Superior temporal gyrus (tissue), 1 donor: ENCODE results near the gene SPINT2.

Source experiments
- DNase-seq: peaks from one replicate; pipeline ENCODE4 v3.0.0-alpha.2; 2016; ENCODE audit errors: extremely low spot score

Gene SPINT2

GRCh38 chr19:38267761-38268483 lies 3.5 kb downstream of the SPINT2 start:
- no peak for DNase-seq

- no peak for DNase-seq
Measured at GRCh38 chr19:38268539-38268938, 4.2 kb downstream of the SPINT2 start.

DNA sequence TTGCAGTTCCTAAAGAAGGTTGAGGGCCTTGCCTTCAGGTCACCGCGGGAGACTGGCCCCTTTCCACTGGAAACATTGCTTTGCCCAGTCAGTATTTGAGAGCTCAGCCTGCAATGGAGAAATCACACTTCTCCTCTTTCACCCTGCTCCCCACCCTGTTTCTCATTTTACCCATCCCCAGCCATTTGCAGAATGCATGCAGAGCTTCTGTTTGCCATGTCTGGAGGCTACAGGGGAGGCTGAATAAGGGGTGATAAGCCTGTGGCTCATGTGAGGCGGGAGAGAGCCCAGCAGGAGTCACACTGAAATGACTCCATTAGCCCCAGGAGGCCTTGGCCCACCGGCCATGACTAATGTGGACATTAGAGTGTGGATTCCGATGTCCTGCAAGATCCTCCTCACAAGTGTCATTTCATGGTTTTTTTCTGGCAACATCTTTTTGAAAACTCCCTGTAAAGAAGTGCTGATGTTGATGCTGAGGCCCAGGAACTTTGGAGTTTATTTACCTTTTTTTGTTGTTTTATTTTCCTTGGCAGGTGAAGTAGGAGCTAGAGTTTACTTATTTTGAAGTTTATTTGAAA lies 6.3 kb downstream of the SPINT2 start:
- no peak for DNase-seq

DNA sequence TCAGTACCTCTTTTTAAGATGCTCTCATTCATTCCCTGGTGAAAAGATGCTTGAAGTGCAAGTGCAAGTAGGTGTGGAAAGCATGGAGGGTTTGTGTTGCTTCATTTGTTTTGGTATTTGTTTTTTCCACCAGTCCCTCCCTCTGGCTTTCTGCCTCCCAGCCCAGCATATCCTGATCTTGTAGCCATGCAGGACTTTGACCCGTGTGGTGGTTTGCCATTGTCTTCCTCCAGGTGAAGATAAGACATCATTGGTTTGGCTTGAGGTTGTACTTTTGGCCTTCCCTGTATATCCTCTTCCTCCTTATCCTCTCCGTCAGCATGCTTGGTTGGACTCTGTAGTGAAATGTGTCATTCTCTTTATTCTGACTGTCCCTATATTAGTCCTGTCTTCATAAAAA lies 9.1 kb downstream of the SPINT2 start:
- DNase-seq, result no peak

- DNase-seq, result peak; percentile 84
Measured at GRCh38 chr19:38274739-38275138, 10.4 kb downstream of the SPINT2 start.

- DNase-seq, result no peak
Measured at GRCh38 chr19:38276942-38277517, 12.7 kb downstream of the SPINT2 start.

DNA sequence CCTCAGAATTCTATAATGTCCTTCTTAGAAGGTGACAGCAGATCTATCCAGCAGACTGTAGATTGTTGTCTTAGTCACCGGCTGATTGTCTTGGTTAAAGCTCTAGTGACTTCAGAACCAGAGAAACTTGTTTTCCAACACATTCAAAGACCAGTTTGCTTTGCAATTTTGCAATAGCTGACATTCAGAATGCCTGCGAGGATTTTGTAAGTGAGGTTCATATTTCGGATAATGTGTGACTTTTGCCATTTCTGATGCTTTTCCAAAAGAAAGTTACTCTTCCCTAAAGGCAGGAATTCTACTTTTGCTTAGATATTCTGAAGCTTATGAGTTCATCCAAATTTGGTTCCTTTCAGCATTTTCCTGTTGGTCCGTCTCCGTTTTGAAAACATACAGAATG lies 13.2 kb downstream of the SPINT2 start:
- peak; percentile 27 for DNase-seq

DNA sequence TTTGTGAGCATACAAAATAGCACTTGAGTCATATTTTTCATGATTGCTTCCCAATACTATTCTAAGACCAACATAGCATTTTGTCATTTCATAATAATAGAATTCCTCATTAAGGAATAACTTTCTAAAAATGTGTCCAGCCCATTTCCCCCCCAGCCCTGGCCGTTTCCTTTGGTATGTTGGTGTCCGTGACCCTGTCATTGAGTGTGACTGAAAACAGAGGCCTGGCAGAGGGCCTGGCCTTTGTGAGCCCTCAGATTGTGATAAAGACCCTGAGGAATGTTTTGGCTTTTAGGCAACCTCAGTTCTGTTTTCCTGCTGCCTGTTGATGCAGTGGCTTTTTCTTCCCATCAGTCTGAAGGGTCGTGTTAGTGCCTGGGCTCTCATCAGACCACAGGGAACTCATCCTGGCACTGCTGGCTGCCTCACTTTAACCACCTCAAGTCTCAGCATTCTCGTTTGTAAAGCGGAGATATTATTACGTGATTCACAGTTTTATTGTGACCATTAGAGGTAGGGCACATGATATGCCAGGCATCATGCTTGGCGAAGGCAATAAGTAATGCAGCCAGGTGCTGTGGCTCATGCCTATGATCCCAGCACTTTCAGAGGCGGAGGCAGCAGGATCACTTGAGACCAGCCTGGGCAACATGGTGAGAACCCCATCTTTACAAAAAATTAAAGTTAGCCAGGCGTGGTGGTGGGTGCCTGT lies 13.8 kb downstream of the SPINT2 start:
- DNase-seq, result no peak

GRCh38 chr19:38278751-38279150 lies 14.4 kb downstream of the SPINT2 start:
- DNase-seq, result peak; percentile 21

DNA sequence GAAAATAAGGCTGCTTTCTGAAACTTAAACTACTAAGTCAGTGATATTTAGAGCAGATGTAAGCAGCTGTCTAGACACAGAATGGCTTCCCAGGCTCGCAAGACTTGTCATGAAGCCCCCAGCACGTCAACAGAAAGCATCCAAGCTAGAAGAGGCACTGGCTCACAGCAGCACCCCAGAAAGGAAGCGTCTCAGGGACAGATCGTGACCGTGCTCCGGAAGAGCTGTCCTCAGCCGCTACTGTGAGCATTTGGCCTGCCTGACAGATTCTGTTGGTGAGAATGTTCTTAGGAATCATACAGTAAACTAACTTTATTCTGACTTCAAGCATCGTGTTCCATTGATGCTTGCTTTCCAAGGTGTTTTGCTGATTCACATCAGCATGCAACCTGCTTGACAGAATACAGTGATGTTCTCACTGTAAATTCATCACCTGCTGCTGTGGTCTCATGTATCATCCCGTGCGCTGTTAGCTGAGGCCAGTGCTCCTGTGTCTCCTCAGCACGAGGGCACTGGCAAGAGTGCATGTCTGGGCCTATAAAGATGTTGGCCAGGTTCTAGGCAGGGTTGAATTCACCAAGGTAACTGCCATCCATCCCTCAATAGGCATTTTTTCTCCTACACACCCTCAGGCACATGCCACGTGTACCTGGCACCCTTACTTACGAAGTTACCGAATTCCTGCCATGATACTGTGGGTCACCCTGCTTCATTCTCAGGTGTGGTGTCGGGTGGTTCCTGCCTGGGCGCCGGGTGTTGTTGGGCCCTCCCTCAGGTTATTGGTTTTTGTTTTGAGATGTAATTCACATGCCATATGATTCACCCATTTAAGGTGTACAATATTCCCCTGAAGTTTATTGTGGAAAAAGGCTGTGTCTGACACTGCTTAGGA lies 15.9 kb downstream of the SPINT2 start:
- no peak for DNase-seq

DNA sequence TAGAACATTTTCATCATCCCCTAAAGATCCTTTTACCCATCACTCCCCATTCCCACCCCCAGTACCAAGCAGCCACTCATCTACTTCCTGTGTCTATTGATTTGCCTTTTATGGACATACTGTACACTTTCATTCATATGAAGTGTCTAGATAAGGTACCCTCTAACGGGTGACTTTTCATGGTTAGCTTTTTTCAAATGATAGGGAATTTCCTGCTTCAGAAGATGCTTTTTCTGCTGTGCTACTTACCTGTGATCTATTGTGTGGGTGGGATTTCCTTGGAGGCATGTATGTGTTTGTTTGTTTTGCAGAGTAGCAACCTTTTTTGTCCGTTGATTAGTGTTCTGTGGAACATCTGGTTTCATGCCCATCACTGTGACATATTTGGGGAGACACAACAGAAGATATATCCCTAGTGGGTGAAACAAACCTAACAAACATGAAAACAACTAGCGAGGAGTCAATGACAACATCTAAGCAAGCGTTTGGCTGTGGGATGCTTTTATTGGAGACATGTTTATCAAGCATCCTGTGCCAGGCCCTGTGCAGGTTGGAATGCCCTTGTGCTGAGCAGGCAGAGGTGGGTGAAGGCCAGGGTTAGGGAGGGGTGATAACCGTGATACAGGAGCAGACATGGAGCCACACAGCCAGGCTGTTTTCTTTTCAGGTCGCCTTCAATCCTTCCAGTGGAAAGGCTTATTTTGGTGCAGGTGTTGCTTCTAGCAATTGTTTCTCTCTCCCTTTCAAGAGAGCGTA lies 17.6 kb downstream of the SPINT2 start:
- peak; percentile 23 for DNase-seq

DNA sequence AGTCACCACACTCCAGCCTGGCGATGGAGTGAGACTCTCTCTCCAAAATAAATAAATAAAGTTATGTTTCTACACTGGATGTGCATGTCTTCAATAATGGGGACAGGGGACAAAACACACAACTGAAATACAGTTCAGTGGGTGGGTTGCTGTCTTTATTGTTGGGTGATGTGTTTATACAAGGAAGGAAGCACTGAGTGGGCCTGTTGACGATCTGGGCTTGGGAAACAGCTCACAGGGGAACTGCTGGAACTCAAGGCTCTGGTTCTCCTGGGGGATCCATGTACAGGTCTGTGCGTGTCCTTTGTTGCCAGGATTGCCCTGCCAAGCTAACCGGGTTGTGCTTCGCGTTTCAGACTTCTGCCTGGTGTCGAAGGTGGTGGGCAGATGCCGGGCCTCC lies 18.9 kb downstream of the SPINT2 start:
- DNase-seq, result no peak

DNA sequence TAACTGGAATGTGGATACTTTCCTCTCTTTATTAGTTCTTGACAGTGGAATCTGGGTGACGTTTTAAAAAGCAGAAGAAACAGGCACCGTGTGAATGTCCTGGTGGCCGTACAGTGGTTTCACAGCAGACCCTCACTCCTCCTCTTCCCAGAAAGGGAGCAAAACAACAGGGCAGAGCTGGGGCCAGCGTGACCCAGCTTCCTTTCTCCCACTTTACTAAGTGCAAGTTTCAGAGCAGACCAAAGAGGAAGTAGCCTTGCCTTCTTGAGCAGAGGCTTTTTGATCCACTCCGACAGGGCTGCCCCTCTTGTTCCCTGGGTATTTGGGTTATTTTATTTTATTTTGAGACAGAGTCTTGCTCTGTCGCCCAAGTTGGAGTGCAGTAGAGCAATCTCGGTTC lies 20.0 kb downstream of the SPINT2 start:
- no peak for DNase-seq

- no peak for DNase-seq
Measured at GRCh38 chr19:38285567-38285966, 21.2 kb downstream of the SPINT2 start.

GRCh38 chr19:38287604-38288003 lies 23.2 kb downstream of the SPINT2 start:
- DNase-seq, result peak; percentile 17

DNA sequence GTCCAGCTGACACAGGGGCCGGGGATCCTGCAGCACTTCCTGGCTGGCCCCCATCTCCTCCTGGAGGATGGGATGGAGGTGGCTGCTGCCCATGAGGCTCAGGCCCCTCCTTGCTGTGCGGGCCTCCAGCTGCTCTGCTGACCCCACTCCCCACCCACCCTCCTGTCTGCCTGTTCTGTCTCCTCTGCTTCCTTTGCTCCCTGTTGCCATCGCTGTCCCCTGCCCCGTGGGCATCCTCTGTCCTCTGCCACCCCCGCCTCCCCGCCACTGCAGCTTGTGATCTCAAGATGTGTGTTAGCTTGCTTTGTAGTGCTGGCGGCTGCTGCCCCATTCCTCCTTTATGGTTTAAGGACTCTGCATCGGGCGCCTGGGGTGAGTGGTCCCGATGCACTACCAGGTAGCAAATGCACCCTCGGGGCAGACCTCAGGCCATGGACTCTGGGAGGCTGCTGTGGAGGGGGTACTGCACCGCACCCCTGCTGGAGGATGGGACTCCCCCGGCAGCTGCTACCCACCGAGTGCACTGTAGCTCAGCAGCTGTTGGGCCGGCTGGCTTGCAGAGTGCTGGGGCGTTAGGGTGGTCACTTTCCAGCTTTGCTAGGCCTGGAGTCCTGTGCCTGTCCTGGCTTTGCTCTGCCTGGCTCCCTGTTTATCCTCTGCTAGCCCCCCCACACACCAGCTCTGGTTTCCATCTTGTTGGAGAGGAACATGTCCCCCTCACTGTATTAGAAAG lies 23.9 kb downstream of the SPINT2 start:
- no peak for DNase-seq

DNA sequence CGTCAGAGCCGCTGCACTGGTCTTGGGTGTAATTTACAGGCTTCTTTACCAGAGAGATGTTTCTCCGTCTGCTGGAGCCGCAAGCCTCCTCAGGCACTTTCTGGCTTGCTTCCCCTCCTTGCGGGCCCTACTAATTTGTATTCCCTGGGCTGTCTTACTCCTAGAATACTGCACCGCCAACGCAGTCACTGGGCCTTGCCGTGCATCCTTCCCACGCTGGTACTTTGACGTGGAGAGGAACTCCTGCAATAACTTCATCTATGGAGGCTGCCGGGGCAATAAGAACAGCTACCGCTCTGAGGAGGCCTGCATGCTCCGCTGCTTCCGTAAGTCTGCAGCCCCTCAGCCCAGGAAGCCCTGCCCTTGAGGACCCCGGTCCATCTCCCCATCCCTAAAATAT lies 25.6 kb downstream of the SPINT2 start:
- DNase-seq, result peak; percentile 18

DNA sequence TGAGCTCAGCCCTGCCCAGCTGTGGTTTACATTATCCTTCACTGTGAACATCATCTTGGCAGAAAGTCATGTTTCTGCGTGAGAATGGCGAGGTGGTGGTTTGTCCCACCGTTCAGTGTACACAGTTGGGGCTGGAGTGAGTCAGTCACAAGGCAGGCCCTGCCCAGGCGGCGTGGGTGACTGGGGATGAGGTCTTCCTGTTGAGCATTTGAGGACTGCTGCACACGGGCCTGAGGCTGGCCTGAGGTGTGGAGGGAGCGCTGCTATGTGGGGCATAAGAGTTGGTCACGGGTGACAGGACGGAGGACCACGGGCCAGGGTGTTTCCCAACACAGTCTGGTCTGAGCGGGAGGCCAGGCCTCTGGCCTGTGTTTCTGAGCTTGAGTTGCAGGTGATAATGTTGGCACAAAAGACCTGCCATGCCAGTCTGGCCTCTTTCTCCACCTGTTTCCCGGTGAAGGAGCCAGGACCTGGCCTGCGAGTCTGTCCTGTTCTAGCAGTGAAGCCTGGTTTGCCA lies 26.3 kb downstream of the SPINT2 start:
- DNase-seq, result no peak

DNA sequence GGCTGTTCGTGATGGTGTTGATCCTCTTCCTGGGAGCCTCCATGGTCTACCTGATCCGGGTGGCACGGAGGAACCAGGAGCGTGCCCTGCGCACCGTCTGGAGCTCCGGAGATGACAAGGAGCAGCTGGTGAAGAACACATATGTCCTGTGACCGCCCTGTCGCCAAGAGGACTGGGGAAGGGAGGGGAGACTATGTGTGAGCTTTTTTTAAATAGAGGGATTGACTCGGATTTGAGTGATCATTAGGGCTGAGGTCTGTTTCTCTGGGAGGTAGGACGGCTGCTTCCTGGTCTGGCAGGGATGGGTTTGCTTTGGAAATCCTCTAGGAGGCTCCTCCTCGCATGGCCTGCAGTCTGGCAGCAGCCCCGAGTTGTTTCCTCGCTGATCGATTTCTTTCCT lies 27.5 kb downstream of the SPINT2 start:
- no peak for DNase-seq

DNA sequence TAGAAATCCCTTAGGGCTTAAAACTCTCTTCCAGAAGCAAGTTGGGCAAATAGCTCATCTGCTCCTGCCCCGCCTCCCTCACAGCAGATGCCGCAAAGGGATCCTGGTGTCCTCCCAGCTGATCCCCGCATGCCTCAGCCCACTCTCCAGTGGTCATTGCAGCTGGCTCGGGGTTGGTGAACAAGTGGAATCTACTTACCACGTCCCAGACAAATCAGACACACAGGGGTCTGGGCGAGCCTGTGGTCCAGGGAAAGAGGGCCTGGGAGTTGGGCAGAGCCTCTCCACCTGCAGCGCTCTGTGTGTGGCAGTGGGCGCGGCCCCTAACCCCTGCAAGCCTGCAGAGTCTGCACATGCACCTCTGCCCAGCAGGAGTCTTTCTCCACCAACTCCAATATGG lies 28.9 kb downstream of the SPINT2 start:
- DNase-seq, result no peak
